GM21381 (cell line): ENCODE data around the gene RGR.
"Not testable (repeated sequence)": the region's sequence is repeated elsewhere in the genome, so short reads cannot be mapped to it uniquely, and the experiment has no call there.

Source experiments
- ATAC-seq: cut with Tn5 transposase; IDR thresholded peaks from one replicate; pipeline ENCODE4 v1.9.1; 2021; ENCODE audit warnings: mild to moderate bottlenecking, moderate library complexity; ENCODE audit not compliant: unreplicated experiment

RGR gene

GRCh38 chr10:84256510-84257342 is 11.9 kb downstream of the RGR start:
- no peak for ATAC-seq

GRCh38 chr10:84257343-84258020 is 12.6 kb downstream of the RGR start:
- ATAC-seq, result no peak

GRCh38 chr10:84258034-84258695 is 13.3 kb downstream of the RGR start:
- ATAC-seq, result no peak

GRCh38 chr10:84261236-84261915 is 16.5 kb downstream of the RGR start:
- ATAC-seq, result no peak

GRCh38 chr10:84262190-84262956 is 17.5 kb downstream of the RGR start:
- no peak for ATAC-seq

GRCh38 chr10:84263716-84264115 is 18.9 kb downstream of the RGR start:
- ATAC-seq, result no peak

- ATAC-seq, result peak; percentile 94
Observed at GRCh38 chr10:84264611-84265141, 19.8 kb downstream of the RGR start.

GRCh38 chr10:84265418-84265817 is 20.6 kb downstream of the RGR start:
- no peak for ATAC-seq

- ATAC-seq, result no peak
Observed at GRCh38 chr10:84267503-84268126, 22.8 kb downstream of the RGR start.

GRCh38 chr10:84269162-84269561 is 24.3 kb downstream of the RGR start:
- no peak for ATAC-seq

- no peak for ATAC-seq
Observed at GRCh38 chr10:84269773-84270172, 24.9 kb downstream of the RGR start.

GRCh38 chr10:84270708-84271107 is 25.9 kb downstream of the RGR start:
- ATAC-seq, result no peak

- not testable (repeated sequence) for ATAC-seq
Observed at GRCh38 chr10:84279876-84280475, 35.1 kb downstream of the RGR start.

GRCh38 chr10:84286695-84287094 is 41.8 kb downstream of the RGR start:
- ATAC-seq, result no peak

- ATAC-seq, result no peak
Observed at GRCh38 chr10:84288151-84288550, 43.3 kb downstream of the RGR start.

- no peak for ATAC-seq
Observed at GRCh38 chr10:84289521-84290200, 44.8 kb downstream of the RGR start.

GRCh38 chr10:84290235-84290634 is 45.4 kb downstream of the RGR start:
- ATAC-seq, result no peak

- ATAC-seq, result no peak
Observed at GRCh38 chr10:84291384-84291783, 46.5 kb downstream of the RGR start.

- ATAC-seq, result peak; percentile 52
Observed at GRCh38 chr10:84292502-84292901, 47.6 kb downstream of the RGR start.
